Measurements from ENCODE around the gene ANKRD11.

DNA sequence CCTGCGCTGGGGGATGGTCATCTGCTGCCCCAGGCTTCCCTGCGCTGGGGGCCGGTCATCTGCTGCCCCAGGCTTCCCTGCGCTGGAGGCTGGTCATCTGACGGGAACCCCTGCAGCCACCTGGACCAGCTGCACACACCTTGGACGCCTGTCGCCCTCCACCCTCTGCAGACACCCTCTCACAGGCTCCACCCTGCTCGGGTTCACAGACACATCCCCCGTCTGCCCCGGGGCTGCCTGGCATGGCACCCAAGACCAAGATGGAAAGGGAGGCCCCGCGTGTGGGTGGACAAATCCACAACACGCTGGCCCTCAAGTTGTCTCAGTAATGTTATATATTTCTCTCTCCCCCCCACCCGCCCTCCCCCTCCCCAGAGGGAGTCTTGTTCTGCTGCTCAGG, 89.6 kb downstream of the ANKRD11 start:
- TF ChIP-seq, protein P1, sequence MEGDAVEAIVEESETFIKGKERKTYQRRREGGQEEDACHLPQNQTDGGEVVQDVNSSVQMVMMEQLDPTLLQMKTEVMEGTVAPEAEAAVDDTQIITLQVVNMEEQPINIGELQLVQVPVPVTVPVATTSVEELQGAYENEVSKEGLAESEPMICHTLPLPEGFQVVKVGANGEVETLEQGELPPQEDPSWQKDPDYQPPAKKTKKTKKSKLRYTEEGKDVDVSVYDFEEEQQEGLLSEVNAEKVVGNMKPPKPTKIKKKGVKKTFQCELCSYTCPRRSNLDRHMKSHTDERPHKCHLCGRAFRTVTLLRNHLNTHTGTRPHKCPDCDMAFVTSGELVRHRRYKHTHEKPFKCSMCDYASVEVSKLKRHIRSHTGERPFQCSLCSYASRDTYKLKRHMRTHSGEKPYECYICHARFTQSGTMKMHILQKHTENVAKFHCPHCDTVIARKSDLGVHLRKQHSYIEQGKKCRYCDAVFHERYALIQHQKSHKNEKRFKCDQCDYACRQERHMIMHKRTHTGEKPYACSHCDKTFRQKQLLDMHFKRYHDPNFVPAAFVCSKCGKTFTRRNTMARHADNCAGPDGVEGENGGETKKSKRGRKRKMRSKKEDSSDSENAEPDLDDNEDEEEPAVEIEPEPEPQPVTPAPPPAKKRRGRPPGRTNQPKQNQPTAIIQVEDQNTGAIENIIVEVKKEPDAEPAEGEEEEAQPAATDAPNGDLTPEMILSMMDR (IDR thresholded peaks at IDR 0.05) = no peak
- TF ChIP-seq POLR2AphosphoS5 (IDR thresholded peaks at IDR 0.05) = no peak
- TF ChIP-seq POLR2A (IDR thresholded peaks at IDR 0.05) = no peak
